Effector memory CD8-positive, alpha-beta T cell (primary cell): ENCODE results near the gene CYP26A1.

Source experiments
- ATAC-seq: fragments of 150-1000 bp; cut with Tn5 transposase; replicated peaks from 2 replicates; pipeline ENCODE4 v1.10.0; 2021; ENCODE audit warnings: mild to moderate bottlenecking, moderate library complexity
- DNase-seq, 3 experiments: peaks; one replicate each; pipeline ENCODE4 v3.0.0; 2021
- H3K27ac Mint-ChIP-seq, 2 donors: one replicate each; pipeline ENCODE4 v1.8.0; 2022; ENCODE audit warnings: mild to moderate bottlenecking in 2 of 2, mixed read lengths in 2 of 2, moderate library complexity in 2 of 2
- H3K27me3 Mint-ChIP-seq, 2 donors: one replicate each; pipeline ENCODE4 v1.8.0; 2022; ENCODE audit warnings: mixed read lengths in 2 of 2
- H3K36me3 Mint-ChIP-seq: one replicate; pipeline ENCODE4 v1.8.0; 2022; ENCODE audit warnings: mild to moderate bottlenecking, moderate library complexity, mixed read lengths; ENCODE audit not compliant: insufficient read depth
- H3K4me1 Mint-ChIP-seq, 2 donors: one replicate each; pipeline ENCODE4 v1.8.0; 2022; ENCODE audit warnings: low read depth in 2 of 2, mixed read lengths in 2 of 2
- H3K4me3 Mint-ChIP-seq, 2 donors: one replicate each; pipeline ENCODE4 v1.8.0; 2022; ENCODE audit warnings: mild to moderate bottlenecking in 2 of 2, mixed read lengths in 2 of 2, moderate library complexity in 2 of 2
- H3K9me3 Mint-ChIP-seq, 2 donors: one replicate each; pipeline ENCODE4 v1.8.0; 2022; ENCODE audit warnings: mixed read lengths in 2 of 2

The CYP26A1 gene

DNA sequence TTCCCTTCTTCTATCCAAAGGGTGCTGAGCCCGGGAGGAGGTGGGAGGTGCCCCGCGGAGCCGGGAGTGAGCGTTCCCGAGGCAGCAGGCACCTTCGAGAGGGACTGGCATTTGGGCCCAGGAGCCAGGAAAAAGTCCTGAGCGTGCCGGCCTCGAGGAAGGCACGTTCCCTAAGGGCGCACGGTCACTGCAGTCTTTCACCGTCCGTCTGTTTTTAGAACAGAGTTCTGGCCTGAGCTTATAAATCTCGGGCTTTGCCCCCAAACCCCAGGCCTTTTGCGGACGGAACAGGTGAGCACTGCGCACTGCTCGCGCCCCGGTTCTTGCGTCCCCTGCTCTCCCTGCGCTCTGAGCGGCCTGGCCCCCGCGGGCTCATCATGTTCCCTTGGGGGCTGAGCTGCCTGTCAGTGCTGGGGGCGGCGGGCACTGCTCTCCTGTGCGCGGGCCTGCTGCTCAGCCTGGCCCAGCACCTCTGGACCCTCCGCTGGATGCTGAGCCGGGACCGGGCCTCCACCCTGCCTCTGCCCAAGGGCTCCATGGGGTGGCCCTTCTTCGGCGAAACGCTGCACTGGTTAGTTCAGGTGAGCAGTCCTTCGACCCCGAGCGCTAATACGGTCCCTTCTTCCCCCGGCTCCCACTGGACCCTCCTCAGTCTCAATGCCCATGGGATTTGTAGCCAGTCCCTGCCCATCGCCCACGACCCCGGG, 12.7 kb upstream of the CYP26A1 start:
- H3K27ac Mint-ChIP-seq, result no peak overlapping the region
- ATAC-seq, result no peak
- H3K27me3 Mint-ChIP-seq, result peaks cover 18 to 45% of the 10 kb centered on the region in 2 donors
- peak overlapping the region; percentile 74 for H3K4me3 Mint-ChIP-seq
- peaks cover 19 to 20% of the 10 kb centered on the region in 2 donors for H3K4me1 Mint-ChIP-seq
- H3K9me3 Mint-ChIP-seq, result no peaks in the 10 kb centered on the region
- DNase-seq, result no peak
- peaks cover 4% of the 10 kb centered on the region for H3K36me3 Mint-ChIP-seq

DNA sequence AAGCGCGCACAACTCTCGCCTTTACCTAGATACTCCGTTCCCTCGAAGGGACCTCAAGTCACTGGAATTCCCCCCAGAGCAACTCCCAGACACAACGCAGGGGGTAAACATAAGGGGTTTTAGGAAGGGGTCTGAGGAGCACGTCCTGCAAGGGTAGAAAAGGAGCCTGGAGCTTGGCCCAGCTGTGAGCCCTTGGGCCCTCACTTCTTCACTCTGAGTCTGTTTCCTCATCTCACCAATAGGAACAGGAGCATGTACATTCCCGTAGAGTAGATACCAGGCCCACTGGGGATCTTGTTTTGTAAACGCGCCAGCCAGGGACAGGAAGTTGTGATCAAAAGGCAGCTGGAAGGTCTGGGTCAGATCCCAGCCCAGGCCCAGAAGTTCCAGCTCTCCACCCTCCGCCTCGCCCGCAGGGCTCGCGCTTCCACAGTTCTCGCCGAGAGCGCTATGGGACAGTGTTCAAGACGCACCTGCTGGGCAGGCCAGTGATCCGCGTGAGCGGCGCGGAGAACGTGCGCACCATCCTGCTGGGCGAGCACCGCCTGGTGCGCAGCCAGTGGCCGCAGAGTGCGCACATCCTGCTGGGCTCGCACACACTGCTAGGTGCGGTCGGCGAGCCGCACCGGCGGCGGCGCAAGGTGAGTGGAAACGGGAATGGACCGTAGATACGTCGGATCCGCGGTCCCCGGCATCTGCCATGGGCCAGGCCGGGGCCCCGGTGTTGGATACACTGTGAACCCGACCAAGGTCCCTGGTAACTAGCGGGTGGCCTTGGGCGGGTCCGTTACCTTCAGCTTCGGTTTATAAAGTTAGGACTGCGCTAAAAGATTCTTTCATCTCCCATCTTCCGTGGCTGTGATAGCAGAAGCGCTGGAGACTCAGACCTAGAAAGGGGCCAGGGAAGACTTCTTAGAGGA, 11.8 kb upstream of the CYP26A1 start:
- DNase-seq, result no peak
- Mint-ChIP-seq H3K4me3 (peak overlapping the region; percentile 74), H3K27me3 (peaks cover 22 to 51% of the 10 kb centered on the region in 2 donors), H3K36me3 (peaks cover 4% of the 10 kb centered on the region), H3K27ac (no peak overlapping the region), H3K4me1 (peaks cover 19 to 20% of the 10 kb centered on the region in 2 donors), H3K9me3 (no peaks in the 10 kb centered on the region)
- ATAC-seq, result peak; percentile 43

DNA sequence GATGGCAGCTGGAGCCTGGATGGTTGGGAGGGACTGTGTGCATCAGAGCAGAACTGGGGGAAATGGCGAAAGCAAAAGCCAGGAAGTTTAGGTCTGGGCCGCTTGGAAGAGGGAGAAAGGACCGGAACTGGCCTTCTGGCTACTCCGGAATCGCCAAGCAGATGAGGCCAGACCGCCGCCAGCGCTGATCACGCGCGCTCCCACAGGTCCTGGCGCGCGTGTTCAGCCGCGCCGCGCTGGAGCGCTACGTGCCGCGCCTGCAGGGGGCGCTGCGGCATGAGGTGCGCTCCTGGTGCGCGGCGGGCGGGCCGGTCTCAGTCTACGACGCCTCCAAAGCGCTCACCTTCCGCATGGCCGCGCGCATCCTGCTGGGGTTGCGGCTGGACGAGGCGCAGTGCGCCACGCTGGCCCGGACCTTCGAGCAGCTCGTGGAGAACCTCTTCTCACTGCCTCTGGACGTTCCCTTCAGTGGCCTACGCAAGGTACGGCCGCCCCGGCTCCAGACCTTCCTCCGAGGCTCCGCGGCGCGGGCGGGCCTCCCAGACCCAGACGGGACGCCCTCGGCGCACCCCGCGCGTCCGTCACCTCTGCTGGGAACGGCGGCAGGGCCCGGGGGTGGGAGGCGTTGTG, 11.1 kb upstream of the CYP26A1 start:
- Mint-ChIP-seq H3K4me1 (peaks cover 19 to 20% of the 10 kb centered on the region in 2 donors), H3K4me3 (peak overlapping the region; percentile 74), H3K27me3 (peaks cover 30 to 59% of the 10 kb centered on the region in 2 donors), H3K27ac (no peak overlapping the region), H3K9me3 (no peaks in the 10 kb centered on the region), H3K36me3 (peaks cover 4% of the 10 kb centered on the region)
- peak; percentile 72 for ATAC-seq
- DNase-seq, result no peak

DNA sequence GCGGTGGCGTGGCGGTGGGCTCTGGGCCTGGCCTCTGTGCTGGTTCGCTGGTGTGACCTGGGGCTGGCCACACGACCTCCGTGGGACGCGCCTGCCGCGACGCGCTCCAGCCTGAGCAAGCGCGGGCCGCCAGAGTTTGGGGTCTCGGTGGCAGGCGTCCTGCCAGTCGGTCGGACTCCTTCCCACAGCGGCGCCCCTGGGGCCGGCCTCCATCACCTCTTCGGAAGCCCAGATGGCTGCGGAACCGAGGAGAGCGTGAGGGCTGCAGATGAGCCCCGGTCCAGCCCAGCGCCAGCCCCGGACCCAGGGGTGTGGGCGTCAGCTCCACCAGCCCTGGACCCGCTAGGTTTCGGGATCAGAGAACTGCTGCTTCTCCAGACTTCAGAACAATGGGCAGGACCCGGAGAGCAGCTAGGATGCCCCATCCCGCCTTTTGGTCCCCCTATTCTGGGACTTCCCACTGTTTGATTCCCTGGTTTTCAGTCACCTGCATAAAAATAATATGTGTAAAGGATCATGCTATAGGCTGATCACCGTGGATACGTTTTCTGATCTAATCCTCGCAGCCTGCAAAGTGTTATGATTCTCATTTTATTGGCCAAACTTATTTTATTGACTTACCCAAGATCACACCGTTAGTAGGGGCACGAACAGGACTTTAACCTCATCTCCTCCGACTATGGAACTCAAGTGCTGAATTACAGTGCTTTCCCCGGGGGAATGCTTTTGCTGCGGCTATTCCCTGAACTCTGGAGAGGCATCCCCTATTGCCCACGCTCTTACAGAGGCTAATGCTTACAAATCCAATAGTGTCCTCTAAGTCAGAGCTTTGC, 10.3 kb upstream of the CYP26A1 start:
- H3K9me3 Mint-ChIP-seq, result no peaks in the 10 kb centered on the region
- ATAC-seq, result no peak

DNA sequence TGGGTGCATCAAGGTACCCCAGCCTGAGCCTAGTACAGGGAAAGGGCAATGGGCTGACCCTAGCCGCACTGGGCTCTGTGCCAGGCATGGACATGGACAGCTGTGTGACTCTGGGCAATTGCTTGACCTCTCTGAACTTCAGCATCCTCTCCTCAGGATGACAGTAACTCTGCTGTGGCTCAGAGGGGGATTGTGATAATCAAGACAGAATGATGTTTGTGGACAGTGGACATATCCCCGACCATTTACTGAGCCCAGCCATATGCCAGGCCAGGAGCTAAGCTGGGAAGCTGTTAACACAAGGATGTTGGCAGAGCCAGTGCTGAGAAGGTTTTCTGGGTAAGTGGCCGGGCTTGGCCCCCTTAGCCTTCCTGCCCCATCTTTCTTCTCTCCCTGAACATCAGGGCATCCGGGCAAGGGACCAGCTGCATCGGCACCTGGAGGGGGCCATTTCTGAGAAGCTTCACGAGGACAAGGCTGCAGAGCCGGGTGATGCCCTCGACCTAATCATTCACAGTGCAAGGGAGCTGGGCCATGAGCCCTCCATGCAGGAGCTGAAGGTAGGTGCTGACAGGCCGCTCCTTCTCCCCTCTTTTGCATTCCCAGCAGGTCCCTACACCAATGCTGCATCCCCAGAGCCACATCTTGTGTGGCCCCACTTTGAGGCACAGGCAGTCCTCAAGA, 9.6 kb upstream of the CYP26A1 start:
- Mint-ChIP-seq H3K36me3 (peaks cover 4% of the 10 kb centered on the region), H3K27ac (no peak overlapping the region), H3K27me3 (peaks cover 45 to 74% of the 10 kb centered on the region in 2 donors), H3K4me1 (peaks cover 23 to 26% of the 10 kb centered on the region in 2 donors), H3K9me3 (no peaks in the 10 kb centered on the region), H3K4me3 (peak overlapping the region; percentile 37 to 53)
- no peak for DNase-seq
- ATAC-seq, result no peak

More for the DNA sequence above, 10.3 kb upstream of the CYP26A1 start:
- peaks cover 37 to 66% of the 10 kb centered on the region in 2 donors for H3K27me3 Mint-ChIP-seq
- DNase-seq, result no peak
- H3K36me3 Mint-ChIP-seq, result peaks cover 4% of the 10 kb centered on the region
- H3K4me3 Mint-ChIP-seq, result peak overlapping the region; percentile 37 to 53
- peaks cover 19 to 21% of the 10 kb centered on the region in 2 donors for H3K4me1 Mint-ChIP-seq
- H3K27ac Mint-ChIP-seq, result no peak overlapping the region

DNA sequence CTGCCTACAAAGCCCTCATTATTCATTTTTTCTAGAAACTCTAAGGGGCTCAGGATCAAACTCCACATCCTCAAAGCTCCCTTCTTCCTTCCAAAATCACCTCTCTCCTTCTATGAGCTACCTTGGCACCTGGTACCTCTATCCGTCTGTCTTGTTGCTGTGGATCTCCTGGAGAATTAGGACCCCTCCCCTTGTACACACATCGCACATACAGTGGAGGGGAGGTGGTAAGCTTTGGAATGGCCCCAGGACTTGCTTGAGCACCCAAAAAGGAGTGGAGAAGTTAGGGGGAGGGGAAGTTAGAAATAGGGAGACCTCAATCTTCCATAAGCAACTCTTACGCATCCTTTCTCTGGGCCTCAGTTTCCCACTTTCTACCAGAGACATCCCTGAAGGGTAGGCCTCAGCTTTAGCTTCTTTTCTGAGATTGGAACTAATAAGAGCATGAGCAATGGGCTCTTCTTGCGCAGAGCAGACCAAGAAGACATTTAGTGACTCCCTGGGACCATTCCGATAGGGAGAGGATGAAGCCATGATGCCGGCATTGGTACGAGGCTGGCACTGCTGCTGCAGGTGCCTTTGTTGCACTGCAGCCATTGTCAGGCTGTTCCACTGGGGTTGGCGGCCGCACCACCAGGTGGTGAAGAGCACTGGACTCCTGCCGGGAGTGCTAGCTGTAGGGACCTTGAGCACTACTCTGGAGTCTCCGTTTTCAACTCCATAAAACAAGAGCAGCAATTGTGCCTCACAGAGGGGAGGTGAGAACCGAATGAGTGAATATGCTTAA, 8.6 kb upstream of the CYP26A1 start:
- DNase-seq (no peak), ATAC-seq (no peak)
- no peak overlapping the region for H3K27ac Mint-ChIP-seq
- peaks cover 20 to 22% of the 10 kb centered on the region in 2 donors for H3K4me1 Mint-ChIP-seq
- H3K36me3 Mint-ChIP-seq, result peaks cover 1% of the 10 kb centered on the region
- H3K4me3 Mint-ChIP-seq, result peak overlapping the region in 1 of 2 donors; percentile 3
- H3K9me3 Mint-ChIP-seq, result no peaks in the 10 kb centered on the region
- H3K27me3 Mint-ChIP-seq, result peaks cover 45 to 78% of the 10 kb centered on the region in 2 donors

DNA sequence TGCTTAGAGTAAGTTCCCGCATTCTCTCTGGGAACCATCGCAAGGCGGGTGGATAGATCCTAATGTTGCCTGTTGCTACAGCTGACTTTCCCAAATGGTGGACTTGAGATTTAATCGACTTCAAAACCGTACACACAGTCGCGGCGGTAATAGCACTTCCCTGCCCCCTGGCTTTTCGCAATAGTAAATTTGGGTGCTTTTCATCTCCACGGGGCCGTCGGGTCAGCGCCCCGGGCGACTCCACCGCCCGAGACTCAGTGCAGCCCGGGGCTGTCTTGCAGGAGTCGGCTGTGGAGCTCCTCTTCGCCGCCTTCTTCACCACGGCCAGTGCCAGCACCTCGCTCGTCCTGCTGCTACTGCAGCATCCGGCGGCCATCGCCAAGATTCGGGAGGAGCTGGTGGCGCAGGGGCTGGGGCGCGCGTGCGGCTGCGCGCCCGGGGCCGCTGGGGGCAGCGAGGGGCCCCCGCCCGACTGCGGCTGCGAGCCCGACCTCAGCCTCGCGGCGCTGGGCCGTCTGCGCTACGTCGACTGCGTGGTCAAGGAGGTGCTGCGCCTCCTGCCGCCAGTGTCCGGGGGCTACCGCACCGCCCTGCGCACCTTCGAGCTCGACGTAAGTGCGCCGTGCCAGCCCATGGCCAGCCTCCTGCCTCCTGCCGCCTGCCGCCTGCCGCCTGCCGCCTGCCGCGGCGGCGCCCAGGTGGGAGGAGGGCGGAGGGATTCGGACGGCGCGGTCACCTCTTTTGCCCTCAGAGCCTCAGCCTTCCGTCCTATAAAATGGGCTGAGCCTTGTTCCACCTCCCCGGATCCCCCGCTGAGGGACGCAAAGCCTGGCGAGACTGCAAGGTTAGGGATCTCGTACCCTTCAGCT, 7.8 kb upstream of the CYP26A1 start:
- ATAC-seq (no peak), DNase-seq (no peak)
- Mint-ChIP-seq H3K27ac (no peak overlapping the region), H3K4me3 (no peak overlapping the region), H3K9me3 (no peaks in the 10 kb centered on the region), H3K27me3 (peaks cover 53 to 83% of the 10 kb centered on the region in 2 donors), H3K36me3 (no peaks in the 10 kb centered on the region), H3K4me1 (peaks cover 20 to 21% of the 10 kb centered on the region in 2 donors)

DNA sequence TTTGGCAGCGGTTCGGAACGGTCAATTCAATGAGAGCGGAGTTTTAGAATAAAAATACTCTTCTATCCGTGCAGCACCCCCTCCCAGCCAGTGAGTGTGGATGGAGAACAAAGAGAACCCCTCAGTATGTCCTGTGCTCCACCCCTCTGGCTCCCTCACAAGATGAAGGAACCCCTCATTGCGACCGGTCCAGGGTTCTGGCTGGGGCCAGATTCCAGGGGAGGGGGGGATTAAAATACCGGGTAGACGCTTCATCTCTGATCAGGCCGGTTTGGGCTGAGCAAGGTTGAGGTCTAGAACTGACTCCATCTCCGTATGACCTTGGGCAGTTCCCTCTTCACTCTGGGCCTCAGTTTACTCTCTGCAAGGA, 7.2 kb upstream of the CYP26A1 start:
- DNase-seq (no peak), ATAC-seq (no peak)
- no peak overlapping the region for H3K27ac Mint-ChIP-seq
- no peak overlapping the region for H3K4me3 Mint-ChIP-seq
- peaks cover 58 to 83% of the 10 kb centered on the region in 2 donors for H3K27me3 Mint-ChIP-seq
- no peaks in the 10 kb centered on the region for H3K9me3 Mint-ChIP-seq
- H3K4me1 Mint-ChIP-seq, result peaks cover 17 to 19% of the 10 kb centered on the region in 2 donors
- H3K36me3 Mint-ChIP-seq, result no peaks in the 10 kb centered on the region

DNA sequence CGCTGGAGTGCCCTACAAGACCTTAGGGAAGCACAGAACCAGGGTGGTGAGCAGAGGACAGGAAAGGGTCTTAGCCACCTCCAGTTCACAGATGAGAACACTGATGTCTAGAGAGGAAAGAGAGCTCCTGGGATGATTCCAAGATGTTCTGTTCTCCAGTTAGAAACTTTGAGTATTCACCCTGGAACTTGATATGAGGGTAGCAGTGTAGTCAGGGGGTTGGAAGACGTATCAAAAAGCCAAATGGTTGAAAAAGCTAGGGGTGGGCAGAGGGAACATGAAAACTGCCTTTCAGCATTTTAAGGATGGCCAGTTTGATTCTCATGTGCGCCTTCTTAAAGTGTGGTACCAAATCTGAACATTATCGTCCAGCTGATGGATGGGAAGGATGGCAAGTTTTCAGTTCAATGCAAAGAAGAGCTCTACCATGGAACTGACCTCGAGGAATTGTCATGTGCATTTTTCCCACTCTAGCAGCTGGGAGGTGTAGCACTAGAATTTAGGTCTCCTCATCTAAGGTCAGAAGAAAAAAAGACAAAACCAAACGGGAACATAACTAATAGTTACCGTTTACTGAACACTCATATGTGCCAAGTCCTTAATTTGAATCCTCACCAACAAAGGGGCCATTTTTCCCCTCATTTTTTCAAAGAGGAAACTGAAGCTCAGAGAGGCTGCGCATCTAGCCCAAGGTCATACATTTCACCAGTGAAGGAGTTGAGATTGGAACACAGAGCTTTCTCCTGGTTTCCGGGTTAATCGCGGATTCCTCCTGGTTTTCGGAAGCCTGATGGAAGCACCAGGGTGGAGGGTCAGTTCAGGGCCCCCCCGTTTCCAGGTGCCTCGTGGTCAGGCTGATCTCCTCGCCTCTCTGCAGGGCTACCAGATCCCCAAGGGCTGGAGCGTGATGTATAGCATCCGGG, 6.0 kb upstream of the CYP26A1 start:
- DNase-seq (no peak), ATAC-seq (no peak)
- Mint-ChIP-seq H3K27ac (no peak overlapping the region), H3K9me3 (no peaks in the 10 kb centered on the region), H3K36me3 (no peaks in the 10 kb centered on the region), H3K27me3 (peaks cover 64 to 89% of the 10 kb centered on the region in 2 donors), H3K4me1 (peaks cover 8 to 14% of the 10 kb centered on the region in 2 donors), H3K4me3 (no peak overlapping the region)

DNA sequence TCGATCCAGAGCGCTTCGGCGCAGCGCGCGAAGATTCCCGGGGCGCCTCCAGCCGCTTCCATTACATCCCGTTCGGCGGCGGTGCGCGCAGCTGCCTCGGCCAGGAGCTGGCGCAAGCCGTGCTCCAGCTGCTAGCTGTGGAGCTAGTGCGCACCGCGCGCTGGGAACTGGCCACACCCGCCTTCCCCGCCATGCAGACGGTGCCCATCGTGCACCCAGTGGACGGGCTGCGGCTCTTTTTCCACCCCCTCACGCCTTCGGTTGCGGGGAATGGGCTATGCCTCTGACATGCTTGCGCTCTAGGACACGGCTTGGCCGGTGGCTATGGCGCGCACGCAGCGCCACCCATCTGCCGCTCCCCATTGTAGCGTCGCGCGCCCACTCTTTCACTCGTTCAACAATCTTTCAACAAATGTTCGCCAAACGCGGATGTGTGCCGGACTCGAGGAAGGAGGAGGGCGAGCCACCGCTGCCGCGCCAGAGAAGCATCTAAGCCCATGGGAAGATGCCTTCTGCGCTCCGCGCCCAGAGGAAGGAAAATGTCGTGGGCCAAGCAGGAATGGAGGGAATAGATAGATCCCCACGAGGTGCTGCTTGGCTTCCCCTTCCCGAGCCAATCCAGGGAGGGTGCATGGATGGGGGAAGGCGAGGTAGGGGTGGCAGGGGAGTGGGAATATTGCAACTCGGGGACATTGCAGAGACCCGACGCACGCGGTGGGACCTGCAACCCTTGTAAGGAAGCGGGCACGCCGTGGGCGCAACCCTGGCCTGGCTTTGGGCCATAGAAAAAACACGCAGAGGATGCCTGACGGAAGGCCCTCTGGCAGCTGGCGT, 5.1 kb upstream of the CYP26A1 start:
- H3K27ac Mint-ChIP-seq, result no peak overlapping the region
- no peak for ATAC-seq
- H3K9me3 Mint-ChIP-seq, result no peaks in the 10 kb centered on the region
- DNase-seq, result no peak
- peaks cover 8 to 17% of the 10 kb centered on the region in 2 donors for H3K4me1 Mint-ChIP-seq
- H3K27me3 Mint-ChIP-seq, result peaks cover 64 to 95% of the 10 kb centered on the region in 2 donors
- no peaks in the 10 kb centered on the region for H3K36me3 Mint-ChIP-seq
- H3K4me3 Mint-ChIP-seq, result no peak overlapping the region
